G401 (cell line): Measurements from ENCODE around the gene PARM1. TPM values are rescaled to one million over a fixed set of nuclear protein-coding genes. Genes with fewer than 3 reads are reported as not detected.

Source experiments
- DNase-seq: peaks from one replicate; pipeline ENCODE4 v3.0.0-alpha.2; 2015; ENCODE audit warnings: low spot score
- in situ Hi-C: cut with HindIII; loops from 2 replicates; pipeline ENCODE4 v1.10.0; 2016; ENCODE audit warnings: low sequenced_read_pairs, mixed read lengths
- total RNA-seq: library from RNA; depleted of rRNA; stranded (reverse); fragments of >200 nt; shearing (Covaris generic); gene quantifications from 2 replicates; pipeline ENCODE4 v1.2.3, GENCODE V29; 2014

PARM1 gene
- total RNA-seq, 1 experiment from 2014 or later, result not detected

GRCh38 chr4:75015627-75016026 lies 82.7 kb downstream of the PARM1 start:
- in situ Hi-C loops, result no loop called here
- no peak for DNase-seq

- DNase-seq, result no peak
- in situ Hi-C loops, result no loop called here
Measured at GRCh38 chr4:75016472-75016871, 83.6 kb downstream of the PARM1 start.

DNA sequence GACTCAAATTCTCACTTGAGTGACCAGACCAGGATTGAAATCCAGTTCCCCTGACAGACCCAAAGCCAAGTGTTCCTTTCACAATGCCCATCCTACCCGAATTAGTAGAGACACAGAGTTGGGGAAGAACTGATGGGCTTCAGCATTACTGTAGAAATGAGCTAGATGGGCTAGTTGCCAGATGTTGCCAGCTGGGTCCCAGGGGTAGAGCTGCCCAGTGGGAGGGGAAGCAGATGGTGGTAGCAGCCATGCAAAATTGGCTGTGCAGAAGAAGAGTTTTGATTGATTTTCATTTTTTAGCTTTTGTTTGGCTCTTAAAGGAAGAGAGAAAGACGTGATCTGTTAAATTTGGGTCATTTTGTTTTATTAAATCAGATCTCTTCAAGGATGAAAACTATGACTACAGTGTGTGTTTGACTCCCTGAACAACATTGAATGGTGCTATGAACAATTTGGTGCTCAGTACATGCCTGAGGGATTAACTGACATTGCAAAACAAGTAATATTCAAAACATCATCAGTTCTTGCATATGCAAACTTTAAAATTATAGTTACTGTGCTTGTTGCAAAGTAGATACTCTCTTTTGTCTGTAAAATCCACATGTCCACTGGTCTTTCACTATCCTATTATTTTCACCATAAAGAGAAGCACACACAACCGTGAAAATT lies 86.0 kb downstream of the PARM1 start:
- DNase-seq, result no peak
- in situ Hi-C loops, result no loop called here

DNA sequence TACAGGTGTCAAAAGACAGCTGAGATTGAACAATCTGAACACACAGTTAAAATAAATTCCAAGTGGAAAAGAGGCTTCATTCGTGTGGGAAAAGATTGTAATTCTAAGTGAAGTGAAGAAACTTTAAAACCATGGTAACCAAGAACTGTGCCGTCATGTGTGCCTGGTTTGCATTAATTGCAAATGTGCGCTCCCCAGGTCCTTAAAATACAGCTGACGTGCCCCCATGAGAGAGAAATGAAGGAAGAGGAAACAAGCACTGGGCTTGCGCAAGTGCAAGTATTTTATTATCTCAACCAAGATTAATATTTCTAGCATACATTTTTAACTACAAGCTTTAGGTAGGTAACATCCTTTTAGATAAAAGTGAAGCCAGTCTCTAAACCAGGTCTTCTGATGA lies 92.5 kb downstream of the PARM1 start:
- in situ Hi-C loops, result no loop called here
- DNase-seq, result no peak

DNA sequence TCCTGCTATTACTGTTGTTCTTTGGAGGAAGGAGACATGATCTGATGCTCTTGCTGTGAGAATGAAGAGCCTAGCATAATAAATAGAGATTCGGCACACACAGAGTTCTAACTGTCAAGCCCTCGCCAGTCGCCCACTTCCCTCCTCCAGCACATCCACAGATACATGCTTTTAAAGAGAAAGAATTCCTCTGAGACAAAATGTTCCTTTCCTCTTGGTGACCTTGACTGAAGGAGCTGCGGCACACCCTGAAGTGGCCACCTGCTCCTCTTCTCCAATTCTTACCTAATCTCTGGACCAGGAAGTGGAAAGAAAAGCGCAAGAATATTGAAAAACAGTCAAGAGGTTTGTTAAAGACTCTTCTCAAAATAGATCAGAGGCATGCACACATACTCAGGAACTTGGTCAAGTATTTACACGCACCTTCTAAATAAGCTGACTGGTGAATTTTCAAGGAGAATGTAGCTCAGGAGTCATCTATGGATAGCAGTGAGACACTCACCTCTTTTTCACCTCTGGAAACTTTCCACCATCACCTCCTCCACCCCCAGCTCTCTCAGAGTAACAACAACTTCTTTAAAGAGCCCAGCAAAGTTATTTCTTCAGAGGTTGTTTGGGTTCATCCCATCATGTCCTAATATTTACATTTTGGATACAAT lies 95.4 kb downstream of the PARM1 start:
- in situ Hi-C loops, result no loop called here
- DNase-seq, result no peak

DNA sequence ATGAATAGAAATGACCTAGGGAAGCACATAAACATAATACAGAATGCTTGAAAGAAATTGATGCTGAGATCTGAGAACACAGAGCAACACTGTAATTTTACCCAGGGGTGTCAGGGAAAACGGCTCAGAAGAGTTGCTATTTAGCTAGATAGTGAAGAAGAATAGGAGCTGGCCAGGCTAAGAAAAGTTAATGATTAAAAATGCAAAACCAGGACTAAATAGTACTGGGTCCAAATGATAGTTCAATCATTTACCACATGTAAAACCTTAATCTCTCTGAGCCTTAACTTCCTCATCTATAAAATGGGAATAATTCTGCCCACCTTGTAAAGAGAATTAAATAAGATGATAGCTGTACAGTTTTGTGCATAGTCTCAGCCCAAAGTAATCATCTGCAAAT lies 97.1 kb downstream of the PARM1 start:
- in situ Hi-C loops, result no loop called here
- no peak for DNase-seq

- in situ Hi-C loops, result no loop called here
- DNase-seq, result no peak
Measured at GRCh38 chr4:75030649-75031235, 97.8 kb downstream of the PARM1 start.

DNA sequence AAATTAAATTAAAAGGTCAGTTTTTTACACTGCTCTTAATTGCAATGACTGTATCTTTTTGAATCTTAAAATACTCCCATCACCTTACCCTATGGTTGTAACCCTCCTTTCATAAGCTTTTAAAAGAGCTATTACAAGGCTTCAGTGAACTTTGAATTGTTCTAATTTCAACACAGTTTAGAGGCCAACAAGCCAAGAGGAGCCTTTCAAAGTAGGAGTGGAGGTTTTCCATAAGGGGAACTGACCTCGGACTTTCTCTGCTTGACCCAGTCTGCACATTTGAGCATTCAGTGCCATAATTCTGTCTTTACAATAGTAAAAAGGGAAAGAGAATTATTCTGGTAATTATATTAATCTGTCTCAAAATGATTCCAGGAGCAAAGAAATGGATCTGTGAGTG lies 98.9 kb downstream of the PARM1 start:
- in situ Hi-C loops, result no loop called here
- no peak for DNase-seq

DNA sequence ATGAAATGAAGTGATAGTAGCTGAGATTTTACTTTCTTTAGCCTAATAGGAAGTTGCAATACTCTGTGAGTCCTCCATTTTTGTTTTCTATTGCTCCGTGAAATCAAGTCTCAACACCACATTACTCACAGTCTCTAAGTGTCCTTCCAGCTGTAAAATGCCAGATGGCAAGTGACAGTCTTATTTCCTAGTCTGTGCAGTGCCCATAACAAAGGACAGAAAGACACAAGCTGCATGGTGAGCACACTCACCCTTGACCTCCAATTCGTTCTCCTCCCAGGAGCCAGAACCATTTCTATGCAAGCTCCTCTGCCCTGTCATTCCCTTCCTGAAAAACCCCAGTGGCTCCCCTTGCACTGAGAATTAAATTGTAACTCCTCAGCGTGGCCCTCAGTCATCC lies 101.6 kb downstream of the PARM1 start:
- DNase-seq, result no peak

DNA sequence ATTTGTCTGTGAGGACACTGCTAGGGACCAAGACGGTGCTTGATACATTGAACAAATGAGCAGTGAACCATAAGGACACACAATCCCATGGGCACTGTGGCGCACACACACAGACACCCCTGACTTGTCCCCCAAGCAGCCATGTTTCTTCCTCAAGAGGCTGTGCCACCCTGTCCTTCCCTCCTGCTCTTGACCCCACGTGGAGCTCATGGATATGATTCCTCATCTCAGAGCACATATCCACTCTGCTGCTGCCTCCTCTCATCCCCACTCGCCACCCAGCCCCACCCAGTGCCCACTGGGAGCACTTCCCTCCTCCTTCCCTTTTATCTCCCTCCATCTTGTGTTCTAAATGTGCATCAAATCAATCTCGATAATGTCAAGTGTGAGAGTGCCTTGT lies 102.4 kb downstream of the PARM1 start:
- in situ Hi-C loops, result no loop called here
- no peak for DNase-seq

More for the DNA sequence above, 101.6 kb downstream of the PARM1 start:
- in situ Hi-C loops, result no loop called here

DNA sequence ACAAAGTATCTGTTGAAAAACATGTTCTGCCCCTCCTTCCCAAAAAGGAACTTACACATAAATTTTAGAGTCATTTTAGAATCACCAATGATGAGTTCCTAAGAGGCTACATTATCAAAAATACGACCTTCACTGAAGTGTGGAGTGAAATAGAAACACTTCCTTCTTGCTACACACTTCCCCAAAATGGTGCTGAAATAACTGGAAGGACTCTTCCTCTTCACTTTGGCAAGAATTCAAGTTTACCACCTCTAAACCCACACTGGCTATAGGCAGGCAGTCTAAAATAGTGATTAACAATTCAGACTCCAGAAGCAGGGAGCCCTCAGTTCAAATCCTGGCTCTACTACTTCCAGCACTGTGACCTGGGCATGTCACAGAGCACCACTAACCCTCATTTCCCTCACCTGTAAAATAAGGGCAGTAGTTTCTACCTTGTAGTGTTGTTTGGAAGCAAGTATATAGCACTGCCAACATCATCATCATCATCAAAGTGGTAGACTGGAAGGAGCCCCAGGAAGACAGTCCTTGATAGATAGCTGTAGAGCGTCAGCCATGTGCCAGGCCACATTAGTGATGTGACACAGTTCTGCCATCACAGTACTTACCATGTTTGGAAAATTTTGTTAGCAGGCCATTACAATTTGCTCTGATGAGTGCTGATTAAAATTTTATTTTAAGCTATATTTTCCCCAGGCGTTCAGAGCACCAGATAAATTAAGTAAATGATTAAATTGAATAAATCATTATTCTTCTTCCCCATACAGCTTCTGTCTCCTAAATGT lies 103.3 kb downstream of the PARM1 start:
- in situ Hi-C loops, result no loop called here
- peak; percentile 2 for DNase-seq

GRCh38 chr4:75037252-75037651 lies 104.3 kb downstream of the PARM1 start:
- in situ Hi-C loops, result no loop called here
- DNase-seq, result no peak

DNA sequence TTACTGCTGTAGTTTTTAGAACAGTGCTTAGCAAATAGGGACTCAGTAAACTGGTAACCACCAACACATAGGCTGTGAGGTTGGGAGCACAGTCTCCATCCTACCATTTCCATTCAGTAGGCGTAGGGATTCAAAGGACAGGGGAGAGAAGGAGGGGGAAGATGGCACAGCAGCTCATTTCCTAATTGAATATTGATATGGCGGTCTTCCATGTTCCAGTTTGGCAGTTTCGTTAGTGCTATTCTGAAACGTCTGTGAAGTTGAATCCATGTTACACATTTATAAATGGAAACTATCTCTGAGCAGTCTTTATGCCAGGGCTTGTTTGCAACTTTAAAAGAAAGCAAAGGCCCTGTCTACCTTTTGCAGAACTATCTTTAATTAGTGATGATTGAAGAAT lies 105.5 kb downstream of the PARM1 start:
- in situ Hi-C loops, result no loop called here
- DNase-seq, result no peak

- in situ Hi-C loops, result no loop called here
- DNase-seq, result no peak
Measured at GRCh38 chr4:75040703-75041102, 107.8 kb downstream of the PARM1 start.

DNA sequence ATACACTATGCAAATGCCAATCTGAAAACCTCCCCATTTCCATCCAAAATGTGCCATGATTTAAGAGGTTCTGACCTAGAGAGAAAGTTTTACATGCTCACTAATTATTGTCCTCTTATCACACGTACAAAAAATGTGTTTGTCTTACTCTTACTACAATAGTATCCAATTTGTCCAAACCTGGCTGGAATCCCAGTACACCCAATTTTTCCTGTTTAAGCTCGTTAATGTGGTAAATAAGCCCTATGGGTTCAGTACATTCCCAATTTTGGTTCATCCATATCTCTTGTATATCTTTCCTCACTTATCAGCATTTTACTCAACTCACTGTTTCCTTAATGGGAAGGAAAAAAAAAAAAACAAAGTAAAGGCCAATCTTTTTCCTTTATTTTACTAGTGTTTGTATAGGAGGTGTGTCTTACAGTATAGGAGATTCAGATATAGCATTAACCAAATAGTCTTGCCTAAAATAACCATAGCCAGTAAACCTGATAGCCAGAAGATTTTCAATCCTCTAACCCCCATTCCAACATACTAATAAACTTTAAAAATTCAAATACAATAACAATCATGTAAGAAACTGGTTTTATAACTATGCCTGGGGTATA lies 109.8 kb downstream of the PARM1 start:
- DNase-seq, result no peak
- in situ Hi-C loops, result no loop called here

GRCh38 chr4:75046226-75046625 lies 113.3 kb downstream of the PARM1 start:
- in situ Hi-C loops, result no loop called here
- no peak for DNase-seq

- DNase-seq, result no peak
- in situ Hi-C loops, result no loop called here
Measured at GRCh38 chr4:75046641-75047040, 113.7 kb downstream of the PARM1 start.

GRCh38 chr4:75048208-75048879 lies 115.4 kb downstream of the PARM1 start:
- in situ Hi-C loops, result no loop called here
- DNase-seq, result no peak

DNA sequence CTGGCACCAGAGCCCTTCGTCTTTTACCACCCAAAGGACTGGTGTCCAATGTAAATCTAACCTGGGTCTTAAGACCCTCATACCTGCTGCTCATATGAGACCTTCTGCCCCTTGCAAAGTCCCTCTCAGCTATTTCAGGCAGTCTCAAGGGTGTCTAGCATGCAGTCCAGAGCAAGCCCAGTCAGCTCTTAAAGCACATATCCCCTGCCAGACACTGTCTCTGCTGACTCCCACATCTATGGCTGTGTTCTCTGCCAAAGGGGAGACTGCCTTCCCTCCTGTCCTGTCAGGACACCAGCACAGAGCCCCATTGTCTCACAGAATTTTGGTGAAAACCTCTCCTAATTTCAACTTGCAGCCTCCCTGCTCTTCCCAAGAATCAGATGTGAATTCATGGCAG lies 118.5 kb downstream of the PARM1 start:
- in situ Hi-C loops, result no loop called here
- DNase-seq, result no peak
